Calu3 (cell line): ENCODE measurements around the gene NRG4. TPM values are rescaled to one million over a fixed set of nuclear protein-coding genes. Genes with fewer than 3 reads are reported as not detected.

Experiments
- BruUV-seq: library from RNA; stranded (reverse); fragments of 400-500 nt; replicated peaks from 2 replicates; lab custom pipeline; 2021; lab: Mats Ljungman, UMichigan
- CTCF ChIA-PET: fragments of 300-600 bp; sonication (Branson Sonifier 250); formaldehyde crosslinking; loops from one replicate; lab custom pipeline; 2022; ENCODE audit warnings: antibody characterized with exemption; lab: Charles Lee
- DNase-seq: peaks from one replicate; pipeline ENCODE4 v3.0.0; 2022
- H3K27ac Mint-ChIP-seq: one replicate; pipeline ENCODE4 v1.8.0; 2022; ENCODE audit warnings: mixed read lengths; ENCODE audit not compliant: unreplicated experiment
- H3K27me3 Mint-ChIP-seq: one replicate; pipeline ENCODE4 v1.8.0; 2022; ENCODE audit warnings: mixed read lengths; ENCODE audit not compliant: unreplicated experiment
- H3K36me3 Mint-ChIP-seq: one replicate; pipeline ENCODE4 v1.8.0; 2022; ENCODE audit warnings: mild to moderate bottlenecking, moderate library complexity, mixed read lengths; ENCODE audit not compliant: insufficient read depth, unreplicated experiment
- H3K4me1 Mint-ChIP-seq: one replicate; pipeline ENCODE4 v1.8.0; 2022; ENCODE audit warnings: mild to moderate bottlenecking, low read depth, mixed read lengths; ENCODE audit not compliant: unreplicated experiment
- H3K4me3 Mint-ChIP-seq: one replicate; pipeline ENCODE4 v1.8.0; 2022; ENCODE audit warnings: mild to moderate bottlenecking, low read depth, moderate library complexity, mixed read lengths; ENCODE audit not compliant: unreplicated experiment
- H3K9me3 Mint-ChIP-seq: one replicate; pipeline ENCODE4 v1.8.0; 2022; ENCODE audit warnings: low read depth, mixed read lengths; ENCODE audit not compliant: unreplicated experiment
- CTCF ChIP-seq: fragments of 200-600 bp; IDR thresholded peaks from one replicate; pipeline ENCODE4 v1.8.0; 2022; ENCODE audit warnings: antibody characterized with exemption; ENCODE audit not compliant: unreplicated experiment
- intact Hi-C: fragments of 100-400 bp; cut with micrococcal nuclease; formaldehyde crosslinking; loops from one replicate; pipeline ENCODE4 v1.10.0; 2022; ENCODE audit not compliant: unreplicated experiment
- total RNA-seq: library from RNA; stranded (reverse); gene quantifications from 2 replicates; pipeline ENCODE4 v1.2.3, GENCODE V29; 2022

Gene NRG4
- total RNA-seq, 1 experiment from 2014 or later = 0.09 TPM

- H3K4me1 Mint-ChIP-seq = no peaks in the 10 kb centered on the region
- H3K27ac Mint-ChIP-seq = peak within 1 kb of the TSS; percentile 89
- peak; percentile 98 for DNase-seq
- intact Hi-C loops = loop anchor here (5.0 kb wide), 1 partner anchor 61 kb away; the partner anchor contains the start of gene UBE2Q2
- no peak for TF ChIP-seq CTCF
- H3K4me3 Mint-ChIP-seq = peak within 1 kb of the TSS; percentile 97
- CTCF ChIA-PET = interaction anchor here (1.1 to 1.2 kb wide), 2 partner anchors 9 to 19 kb away, joined by 3 read pairs; no protein-coding TSS in a partner anchor
- H3K27me3 Mint-ChIP-seq = no peaks in the 10 kb centered on the region
- TSS peak; percentile 94 for BruUV-seq
- peaks cover 28% of the 10 kb centered on the region for H3K36me3 Mint-ChIP-seq
- no peaks in the 10 kb centered on the region for H3K9me3 Mint-ChIP-seq
Measured at GRCh38 chr15:75903331-75904239, 108.6 kb downstream of the NRG4 start, which contains the start of gene FBXO22. TSS of gene FBXO22 (plus strand) at chr15:75903878. CDS start at chr15:75903964, 86 bp downstream.

DNA sequence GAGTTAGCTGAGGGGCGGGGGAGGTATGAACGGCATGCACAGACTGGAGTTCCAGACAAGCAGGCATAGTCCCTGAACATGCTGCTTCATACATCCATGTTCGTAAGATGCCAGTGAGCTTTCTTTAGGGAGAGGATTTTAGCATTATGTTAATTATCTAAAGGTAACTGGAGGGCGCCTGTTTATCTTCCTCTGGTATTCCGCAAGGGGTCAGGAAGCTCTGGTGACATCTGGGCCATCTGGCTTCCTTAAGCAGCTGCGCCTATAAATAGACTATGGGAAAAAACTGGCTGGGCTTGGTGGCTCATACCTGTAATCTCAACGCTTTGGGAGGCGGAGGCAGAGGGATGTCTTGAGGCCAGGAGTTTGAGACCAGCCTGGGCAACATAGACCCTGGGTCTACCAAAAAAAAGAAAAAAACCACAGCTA lies 110.1 kb downstream of the NRG4 start:
- BruUV-seq = no TSS peak
- Mint-ChIP-seq H3K9me3 (no peaks in the 10 kb centered on the region), H3K4me1 (no peaks in the 10 kb centered on the region), H3K4me3 (peak overlapping the region; percentile 97), H3K36me3 (peaks cover 28% of the 10 kb centered on the region), H3K27me3 (no peaks in the 10 kb centered on the region), H3K27ac (peak overlapping the region; percentile 89)
- intact Hi-C loops = loop anchor here (5.0 kb wide), 1 partner anchor 60 kb away; the partner anchor contains the start of gene UBE2Q2
- TF ChIP-seq CTCF = no peak
- DNase-seq = no peak
- CTCF ChIA-PET = no interaction called here

- H3K27ac Mint-ChIP-seq = no peak overlapping the region
- no peak for TF ChIP-seq CTCF
- CTCF ChIA-PET = no interaction called here
- DNase-seq = no peak
- H3K4me3 Mint-ChIP-seq = no peak overlapping the region
- no peaks in the 10 kb centered on the region for H3K4me1 Mint-ChIP-seq
- H3K36me3 Mint-ChIP-seq = peaks cover 27% of the 10 kb centered on the region
- intact Hi-C loops = loop anchor here (5.0 kb wide), 1 partner anchor 58 kb away; the partner anchor contains the start of gene UBE2Q2
- H3K9me3 Mint-ChIP-seq = no peaks in the 10 kb centered on the region
- H3K27me3 Mint-ChIP-seq = no peaks in the 10 kb centered on the region
- BruUV-seq = no TSS peak
Measured at GRCh38 chr15:75900577-75900976, 111.6 kb downstream of the NRG4 start.

- H3K27me3 Mint-ChIP-seq = no peaks in the 10 kb centered on the region
- no TSS peak for BruUV-seq
- DNase-seq = no peak
- no peaks in the 10 kb centered on the region for H3K9me3 Mint-ChIP-seq
- H3K4me3 Mint-ChIP-seq = no peak overlapping the region
- intact Hi-C loops = no loop called here
- CTCF ChIA-PET = no interaction called here
- no peaks in the 10 kb centered on the region for H3K36me3 Mint-ChIP-seq
- no peak for TF ChIP-seq CTCF
- H3K4me1 Mint-ChIP-seq = no peaks in the 10 kb centered on the region
- peak overlapping the region; percentile 31 for H3K27ac Mint-ChIP-seq
Measured at GRCh38 chr15:75895731-75896130, 116.5 kb downstream of the NRG4 start.
